ENCODE data around the gene C1QTNF6.

DNA sequence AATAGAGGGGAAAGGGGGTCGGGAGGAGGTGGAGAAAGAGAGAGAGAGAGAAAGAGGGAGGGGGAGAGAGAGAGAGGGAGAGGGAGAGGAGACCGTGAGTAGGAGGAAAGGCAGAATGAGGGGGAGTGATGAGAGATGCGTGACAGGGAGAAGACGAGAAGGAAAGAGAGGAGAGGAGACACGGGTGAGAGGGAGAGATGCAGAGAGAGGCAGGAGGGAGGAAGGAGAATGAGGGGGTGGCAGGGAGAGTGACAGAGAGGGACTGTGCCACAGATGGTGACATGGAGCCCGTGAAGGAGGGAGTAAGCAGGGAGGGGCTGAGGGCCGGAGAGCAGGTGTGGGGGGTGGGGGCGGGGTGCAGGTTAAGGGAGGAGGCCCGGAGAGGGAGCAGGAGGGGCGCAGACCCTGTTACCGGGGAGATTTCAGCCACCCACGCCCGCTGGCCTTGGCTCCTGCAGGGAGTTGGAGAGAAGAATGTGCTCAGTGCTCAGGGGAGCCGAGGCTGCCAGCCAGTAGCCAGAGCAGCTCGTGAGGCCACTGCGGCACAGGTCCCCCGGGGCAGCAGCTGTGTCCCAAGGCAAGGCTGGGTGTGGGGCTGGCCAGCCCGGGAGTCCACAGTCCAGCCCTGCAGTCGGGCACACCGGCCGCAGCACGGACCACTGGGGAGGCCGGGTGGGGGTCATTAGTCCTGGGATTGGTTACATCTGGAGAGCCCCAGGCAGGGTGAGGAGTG is 24.3 kb upstream of the C1QTNF6 start, which contains the start of gene SSTR3:
- TF ChIP-seq, protein P1, sequence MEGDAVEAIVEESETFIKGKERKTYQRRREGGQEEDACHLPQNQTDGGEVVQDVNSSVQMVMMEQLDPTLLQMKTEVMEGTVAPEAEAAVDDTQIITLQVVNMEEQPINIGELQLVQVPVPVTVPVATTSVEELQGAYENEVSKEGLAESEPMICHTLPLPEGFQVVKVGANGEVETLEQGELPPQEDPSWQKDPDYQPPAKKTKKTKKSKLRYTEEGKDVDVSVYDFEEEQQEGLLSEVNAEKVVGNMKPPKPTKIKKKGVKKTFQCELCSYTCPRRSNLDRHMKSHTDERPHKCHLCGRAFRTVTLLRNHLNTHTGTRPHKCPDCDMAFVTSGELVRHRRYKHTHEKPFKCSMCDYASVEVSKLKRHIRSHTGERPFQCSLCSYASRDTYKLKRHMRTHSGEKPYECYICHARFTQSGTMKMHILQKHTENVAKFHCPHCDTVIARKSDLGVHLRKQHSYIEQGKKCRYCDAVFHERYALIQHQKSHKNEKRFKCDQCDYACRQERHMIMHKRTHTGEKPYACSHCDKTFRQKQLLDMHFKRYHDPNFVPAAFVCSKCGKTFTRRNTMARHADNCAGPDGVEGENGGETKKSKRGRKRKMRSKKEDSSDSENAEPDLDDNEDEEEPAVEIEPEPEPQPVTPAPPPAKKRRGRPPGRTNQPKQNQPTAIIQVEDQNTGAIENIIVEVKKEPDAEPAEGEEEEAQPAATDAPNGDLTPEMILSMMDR (IDR thresholded peaks at IDR 0.05 in 8 of 11, conservative IDR thresholded peaks at IDR 0.05 in 3 of 11): no peak
- TF ChIP-seq POLR2A (IDR thresholded peaks at IDR 0.05) (no peak), POLR2AphosphoS5 (IDR thresholded peaks at IDR 0.05) (no peak)

Measured in spleen (tissue), 7 donors.